ENCODE data around the gene TNS3.

- TF ChIP-seq CTCF (conservative IDR thresholded peaks at IDR 0.05) (no peak), EZH2 (IDR thresholded peaks at IDR 0.05; ENCODE audit: low read depth) (no peak)
These were observed 206.6 kb downstream of the TNS3 start for GRCh38 chr7:47375121-47375938.
